Measurements from ENCODE around the gene AUH. TPM values are rescaled to one million over a fixed set of nuclear protein-coding genes. Genes with fewer than 3 reads are reported as not detected.

The AUH gene, protein sequence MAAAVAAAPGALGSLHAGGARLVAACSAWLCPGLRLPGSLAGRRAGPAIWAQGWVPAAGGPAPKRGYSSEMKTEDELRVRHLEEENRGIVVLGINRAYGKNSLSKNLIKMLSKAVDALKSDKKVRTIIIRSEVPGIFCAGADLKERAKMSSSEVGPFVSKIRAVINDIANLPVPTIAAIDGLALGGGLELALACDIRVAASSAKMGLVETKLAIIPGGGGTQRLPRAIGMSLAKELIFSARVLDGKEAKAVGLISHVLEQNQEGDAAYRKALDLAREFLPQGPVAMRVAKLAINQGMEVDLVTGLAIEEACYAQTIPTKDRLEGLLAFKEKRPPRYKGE
- total RNA-seq, result 10 to 100 TPM; 23.6 to 24.6 (median 23.8) TPM

DNA sequence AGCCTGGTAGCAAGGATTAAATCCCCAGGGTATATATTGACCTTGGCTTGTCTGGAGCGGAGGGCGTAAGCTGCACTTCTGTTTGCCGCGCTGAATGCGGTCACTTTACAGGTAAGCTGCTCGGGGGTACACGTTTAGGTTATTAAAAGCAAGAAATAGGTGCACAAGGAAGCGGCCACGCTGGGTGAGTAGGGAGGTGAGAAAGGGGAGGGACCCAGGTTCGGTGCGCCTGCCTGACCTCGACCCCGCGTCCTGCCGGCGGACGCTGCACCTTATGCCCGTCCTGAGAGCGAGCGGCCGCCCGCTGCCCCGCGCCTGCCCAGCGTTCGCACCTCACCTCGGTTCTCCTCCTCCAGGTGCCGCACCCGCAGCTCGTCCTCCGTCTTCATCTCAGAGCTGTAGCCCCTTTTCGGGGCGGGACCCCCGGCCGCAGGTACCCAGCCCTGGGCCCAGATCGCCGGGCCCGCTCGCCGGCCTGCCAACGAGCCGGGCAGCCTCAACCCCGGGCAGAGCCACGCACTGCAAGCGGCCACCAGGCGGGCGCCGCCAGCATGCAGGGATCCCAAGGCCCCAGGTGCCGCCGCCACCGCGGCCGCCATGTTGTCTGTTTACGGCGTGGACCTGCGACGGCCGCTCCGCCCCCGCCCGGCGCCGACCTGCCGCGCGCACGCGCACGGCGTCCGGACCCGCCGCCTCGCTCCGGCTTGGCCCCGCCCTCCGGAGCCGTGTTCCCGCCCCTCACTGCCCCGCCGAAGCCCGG is at the start of gene AUH:
Gene AUH, minus strand, starts transcription at position 628 of the 760 bp plus-strand sequence. Its CDS starts 29 bp downstream, at position 599.
- Mint-ChIP-seq H3K36me3 (ENCODE audit: insufficient read depth) (peaks cover 15% of the 10 kb centered on the region), H3K4me1 (ENCODE audit: low read depth) (peaks cover 49% of the 10 kb centered on the region)
- ATAC-seq, result peak; percentile 84 to 85

DNA sequence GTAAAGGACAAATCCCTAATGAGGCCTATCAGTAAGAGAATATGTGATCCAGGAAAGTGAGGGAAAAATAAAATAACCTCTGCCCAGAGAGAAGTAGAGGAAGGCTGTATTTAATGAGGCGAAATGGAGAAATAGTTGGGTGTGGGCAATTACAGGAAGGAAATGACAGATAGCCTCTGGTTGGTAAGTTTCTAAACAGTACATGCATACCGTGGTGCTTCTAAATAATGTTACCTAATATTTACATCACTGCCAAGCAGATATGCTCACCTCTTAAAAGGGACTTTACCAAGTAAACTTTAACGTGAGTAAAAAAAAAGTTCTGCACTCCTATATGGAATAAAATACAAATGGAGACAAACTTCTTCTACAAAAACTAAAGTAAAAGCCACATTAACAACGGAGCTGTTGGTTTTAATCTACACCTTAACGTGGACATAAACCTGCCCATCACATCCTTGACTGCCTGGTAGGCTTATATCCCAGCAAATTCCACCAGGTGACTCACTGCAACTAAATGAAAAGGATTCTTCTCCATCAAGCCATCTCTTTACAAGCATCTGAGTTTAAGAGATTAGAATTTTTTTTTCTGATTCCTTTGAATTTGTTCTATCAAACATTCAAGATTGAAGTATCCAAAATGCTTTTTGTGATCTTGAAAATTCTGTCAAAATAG is 49.5 kb upstream of the AUH start:
- Mint-ChIP-seq H3K4me1 (ENCODE audit: low read depth) (peaks cover 31% of the 10 kb centered on the region), H3K36me3 (ENCODE audit: insufficient read depth) (peaks cover 25% of the 10 kb centered on the region), H3K9me3 (no peaks in the 10 kb centered on the region), H3K4me3 (no peak overlapping the region), H3K27me3 (ENCODE audit: low read depth) (no peaks in the 10 kb centered on the region)
- ATAC-seq (no peak), DNase-seq (no peak)

More for the DNA sequence above, at the start of gene AUH:
- peak within 1 kb of the TSS; percentile 96 for H3K4me3 Mint-ChIP-seq
- H3K9me3 Mint-ChIP-seq, result no peaks in the 10 kb centered on the region
- no peaks in the 10 kb centered on the region for H3K27me3 Mint-ChIP-seq (ENCODE audit: low read depth)
- peak; percentile 79 for DNase-seq

DNA sequence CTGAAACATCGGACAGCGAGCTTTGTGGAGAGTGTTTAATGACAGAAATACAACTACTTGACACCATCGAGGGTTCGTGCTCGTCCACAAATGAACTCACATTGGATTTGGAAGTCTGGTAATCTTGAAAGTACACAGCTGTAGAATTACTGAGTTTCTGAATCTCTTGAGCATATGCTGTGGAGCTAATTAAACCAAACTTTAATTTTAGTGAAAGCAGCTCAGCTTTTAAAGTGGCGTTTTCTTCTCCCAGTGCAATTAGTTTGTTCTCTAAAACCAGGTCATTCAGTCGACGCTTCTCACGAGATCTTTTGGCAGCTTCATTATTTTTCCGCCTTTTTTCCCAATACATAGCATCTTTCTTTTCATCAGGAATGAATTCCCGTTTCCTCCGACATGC is 48.4 kb upstream of the AUH start:
- H3K4me1 Mint-ChIP-seq (ENCODE audit: low read depth), result peaks cover 20% of the 10 kb centered on the region
- peaks cover 25% of the 10 kb centered on the region for H3K36me3 Mint-ChIP-seq (ENCODE audit: insufficient read depth)
- no peaks in the 10 kb centered on the region for H3K9me3 Mint-ChIP-seq

DNA sequence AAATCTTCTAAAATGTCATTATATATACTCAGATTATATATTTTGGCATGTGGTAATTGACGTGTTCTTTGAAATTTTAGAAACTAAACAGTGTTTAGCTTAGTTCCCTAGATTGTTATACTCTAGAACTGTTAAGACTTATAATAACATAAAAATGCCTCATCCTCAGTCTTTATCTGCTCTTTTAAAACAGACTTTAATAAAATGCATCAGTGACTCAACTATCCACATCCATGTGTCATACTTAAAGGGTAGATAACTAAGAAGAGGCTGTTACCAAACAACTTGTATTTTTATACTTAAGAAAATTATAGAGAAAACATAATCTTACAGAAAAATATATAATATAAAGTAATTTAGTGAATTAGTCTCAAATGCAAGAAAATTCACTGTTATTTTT is 46.8 kb upstream of the AUH start:
- Mint-ChIP-seq H3K27me3 (ENCODE audit: low read depth) (no peaks in the 10 kb centered on the region), H3K4me3 (no peak overlapping the region), H3K9me3 (no peaks in the 10 kb centered on the region), H3K36me3 (ENCODE audit: insufficient read depth) (peaks cover 25% of the 10 kb centered on the region), H3K4me1 (ENCODE audit: low read depth) (peaks cover 11% of the 10 kb centered on the region)
- ATAC-seq (no peak), DNase-seq (no peak)

More for the DNA sequence above, 48.4 kb upstream of the AUH start:
- ATAC-seq (no peak), DNase-seq (no peak)
- H3K27me3 Mint-ChIP-seq (ENCODE audit: low read depth), result no peaks in the 10 kb centered on the region
- H3K4me3 Mint-ChIP-seq, result no peak overlapping the region

DNA sequence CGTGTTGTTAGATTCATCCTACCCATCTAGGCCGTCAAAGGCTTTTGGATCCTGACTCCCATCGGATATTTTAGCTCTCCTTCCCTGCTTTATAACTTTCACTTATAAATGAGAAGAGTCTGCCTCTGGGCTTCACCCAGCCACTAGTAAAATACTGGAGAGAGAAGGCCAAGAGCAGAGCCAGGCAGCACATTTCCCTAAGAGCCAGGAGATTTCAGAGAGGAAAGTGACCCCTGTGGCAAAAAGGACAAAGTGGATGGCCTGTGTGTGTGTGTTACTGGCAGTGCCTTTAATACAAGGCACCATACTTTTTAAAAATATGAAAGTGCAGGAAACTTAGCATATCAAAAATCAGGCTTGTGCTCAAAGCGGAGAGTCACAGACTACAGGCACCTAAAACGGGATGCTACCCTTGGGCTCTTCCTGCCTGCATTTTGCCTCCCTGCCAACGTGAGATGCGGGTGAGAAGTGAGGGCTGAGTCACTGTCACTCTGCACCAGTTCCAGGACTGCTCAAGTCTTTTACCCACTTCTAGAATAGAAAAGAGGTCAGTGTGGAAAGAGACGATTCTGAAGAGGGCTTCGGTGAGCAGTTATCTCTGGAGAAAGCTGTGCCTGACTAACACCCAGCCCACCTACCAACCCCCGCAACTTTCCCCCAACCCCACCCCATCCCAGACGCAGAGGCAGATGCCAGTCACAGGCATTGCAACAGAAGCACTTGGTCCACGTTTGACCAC is 46.0 kb upstream of the AUH start:
- DNase-seq (no peak), ATAC-seq (peak in 1 of 2 donors; percentile 14)
- H3K4me1 Mint-ChIP-seq (ENCODE audit: low read depth), result peaks cover 11% of the 10 kb centered on the region
- H3K9me3 Mint-ChIP-seq, result no peaks in the 10 kb centered on the region
- peaks cover 2% of the 10 kb centered on the region for H3K27me3 Mint-ChIP-seq (ENCODE audit: low read depth)
- peaks cover 25% of the 10 kb centered on the region for H3K36me3 Mint-ChIP-seq (ENCODE audit: insufficient read depth)
- H3K4me3 Mint-ChIP-seq, result no peak overlapping the region

DNA sequence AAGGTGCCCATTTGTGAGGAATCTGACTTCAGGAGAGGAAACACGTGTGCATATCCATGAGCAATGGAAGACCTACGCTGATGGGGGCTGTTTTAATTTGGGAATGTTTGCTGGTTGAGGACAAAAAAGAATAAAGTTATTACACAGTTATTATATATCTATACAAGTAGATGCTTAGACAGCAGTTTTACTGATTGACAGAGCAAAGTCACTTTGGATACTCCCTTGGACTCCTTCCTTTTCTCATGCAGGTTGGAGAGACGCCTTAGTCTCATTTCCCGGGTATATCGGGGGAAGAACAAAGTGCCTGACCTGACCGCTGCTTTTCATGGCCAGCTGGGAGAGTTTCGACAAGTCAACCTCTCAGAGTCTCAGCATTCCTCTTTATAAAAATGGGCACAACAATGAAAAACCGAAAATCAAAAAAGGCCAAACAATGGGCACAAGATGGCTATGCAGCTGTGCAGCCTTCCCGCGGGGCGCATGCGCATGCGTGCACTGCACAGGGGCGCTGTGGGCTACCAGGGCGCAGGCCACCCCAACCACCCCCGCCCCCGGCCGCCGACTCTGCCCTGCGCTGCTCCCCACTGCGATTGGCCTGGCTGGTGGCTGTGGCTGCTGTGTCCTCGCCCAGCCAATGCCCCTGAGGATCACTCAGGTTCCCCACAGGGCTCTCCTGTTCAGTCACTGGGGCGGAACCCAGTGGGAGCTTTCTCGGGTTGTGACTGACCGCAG is 43.8 kb upstream of the AUH start:
- no peak for DNase-seq
- Mint-ChIP-seq H3K4me3 (no peak overlapping the region), H3K36me3 (ENCODE audit: insufficient read depth) (peaks cover 22% of the 10 kb centered on the region), H3K9me3 (no peaks in the 10 kb centered on the region), H3K27me3 (ENCODE audit: low read depth) (peaks cover 8% of the 10 kb centered on the region), H3K4me1 (ENCODE audit: low read depth) (peaks cover 2% of the 10 kb centered on the region)
- no peak for ATAC-seq

DNA sequence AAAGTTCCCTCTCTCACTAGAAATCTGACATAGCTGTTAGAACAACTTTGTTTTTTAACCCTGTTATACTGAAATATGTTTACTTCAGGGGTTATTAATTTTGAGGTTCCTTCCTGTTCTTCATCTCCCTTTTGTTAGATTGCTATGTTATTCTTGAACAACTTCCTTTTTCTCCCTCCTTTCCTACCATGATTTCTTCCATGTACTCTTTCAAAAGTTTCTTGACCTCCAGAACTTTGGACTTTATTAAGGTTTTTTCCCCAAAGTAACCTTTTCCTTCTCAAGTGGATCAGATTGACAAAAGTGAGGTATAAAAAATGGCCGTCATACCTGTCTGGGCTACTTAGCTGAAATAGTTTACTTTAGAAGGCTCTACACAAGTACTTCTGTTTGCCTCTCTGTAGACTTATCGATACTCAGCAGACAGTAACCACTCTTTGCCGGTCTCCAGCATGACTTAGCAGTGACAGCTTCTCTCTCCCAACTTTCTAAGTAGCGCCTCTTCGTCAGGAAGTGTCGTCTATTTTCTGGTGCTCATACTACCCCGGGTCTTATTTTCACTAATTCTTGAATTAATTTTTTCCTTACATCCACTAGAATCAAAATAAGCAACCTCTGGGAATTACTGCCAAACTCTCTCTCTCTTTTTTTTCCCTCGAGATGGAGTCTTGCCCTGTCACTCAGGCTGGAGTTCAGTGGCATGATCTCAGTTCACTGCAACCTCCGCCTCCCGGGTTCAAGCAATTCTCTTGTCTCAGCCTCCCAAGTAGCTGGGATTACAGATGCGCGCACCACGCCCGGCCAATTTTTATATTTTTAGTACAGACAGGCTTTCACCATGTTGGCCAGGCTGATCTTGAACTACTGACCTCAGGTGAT is 42.2 kb upstream of the AUH start:
- Mint-ChIP-seq H3K9me3 (no peaks in the 10 kb centered on the region), H3K4me3 (no peak overlapping the region), H3K4me1 (ENCODE audit: low read depth) (peaks cover 2% of the 10 kb centered on the region), H3K36me3 (ENCODE audit: insufficient read depth) (peaks cover 10% of the 10 kb centered on the region), H3K27me3 (ENCODE audit: low read depth) (peaks cover 8% of the 10 kb centered on the region)
- ATAC-seq (no peak), DNase-seq (no peak)

DNA sequence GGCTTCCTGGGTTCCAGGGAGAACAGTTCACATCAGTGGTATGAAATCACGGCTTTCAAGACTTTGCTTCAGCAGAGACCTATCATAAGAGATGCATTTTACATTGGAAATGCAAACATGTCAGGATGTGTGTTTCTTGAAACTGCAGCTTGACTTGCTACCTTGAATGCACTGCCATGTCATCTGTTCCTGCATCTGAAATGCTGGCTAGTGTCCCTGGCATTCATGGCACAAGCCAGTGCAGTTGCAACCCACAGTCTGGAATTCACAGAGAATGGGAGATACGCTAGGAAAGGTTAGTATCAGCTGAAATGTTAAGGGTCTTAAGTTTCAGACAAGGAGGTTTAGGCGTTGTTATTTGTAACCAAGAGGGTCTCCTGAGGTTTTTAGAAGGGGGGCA is 37.2 kb upstream of the AUH start:
- DNase-seq (no peak), ATAC-seq (no peak)
- no peaks in the 10 kb centered on the region for H3K36me3 Mint-ChIP-seq (ENCODE audit: insufficient read depth)
- H3K9me3 Mint-ChIP-seq, result no peaks in the 10 kb centered on the region
- peaks cover 8% of the 10 kb centered on the region for H3K27me3 Mint-ChIP-seq (ENCODE audit: low read depth)
- H3K4me3 Mint-ChIP-seq, result no peak overlapping the region
- H3K4me1 Mint-ChIP-seq (ENCODE audit: low read depth), result peaks cover 14% of the 10 kb centered on the region

DNA sequence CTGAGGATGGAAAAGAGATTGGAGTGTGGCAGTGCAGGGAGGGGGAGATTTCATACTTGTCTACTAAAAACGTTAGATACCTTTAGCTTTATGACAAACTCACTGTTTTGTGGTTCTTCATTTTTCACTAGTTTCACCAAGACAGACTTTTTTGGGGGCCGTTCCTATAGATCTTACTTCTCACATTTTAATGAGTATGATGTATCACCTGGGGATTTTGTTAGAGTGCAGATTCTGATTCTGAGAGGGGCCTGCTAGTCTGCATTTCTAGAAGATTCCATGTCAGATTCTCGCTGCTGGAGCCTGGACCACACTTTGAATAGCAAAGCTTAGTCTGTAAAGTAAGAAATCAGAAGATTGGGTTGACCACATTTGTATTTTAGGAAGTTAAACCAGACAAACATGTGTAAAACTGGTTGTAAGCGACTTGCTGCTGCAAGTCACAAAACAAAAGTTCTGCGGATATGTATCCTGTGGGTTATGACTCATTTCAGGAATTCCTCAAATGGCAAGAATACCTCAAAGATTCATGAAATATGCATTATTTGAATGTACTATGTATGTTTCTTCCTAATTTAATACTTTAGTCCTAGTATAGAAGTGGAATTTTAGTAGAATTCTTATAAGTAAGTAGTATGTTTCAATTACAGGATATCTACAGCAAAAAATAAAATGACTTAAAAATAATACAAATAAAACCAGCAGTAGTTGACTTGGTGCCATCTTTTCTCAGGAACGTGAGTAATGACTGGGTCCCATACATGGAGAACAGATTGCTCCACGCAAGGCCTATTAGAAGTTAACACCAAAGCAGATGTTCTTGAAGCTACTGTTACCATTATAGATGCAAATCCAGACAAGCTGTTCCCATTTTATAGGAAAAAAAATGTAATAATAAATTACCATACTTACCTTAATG is 34.1 kb upstream of the AUH start:
- DNase-seq, result no peak
- ATAC-seq, result peak; percentile 84 to 90
- Mint-ChIP-seq H3K4me1 (ENCODE audit: low read depth) (peaks cover 13% of the 10 kb centered on the region), H3K9me3 (no peaks in the 10 kb centered on the region), H3K36me3 (ENCODE audit: insufficient read depth) (no peaks in the 10 kb centered on the region), H3K27me3 (ENCODE audit: low read depth) (no peaks in the 10 kb centered on the region), H3K4me3 (no peak overlapping the region)

DNA sequence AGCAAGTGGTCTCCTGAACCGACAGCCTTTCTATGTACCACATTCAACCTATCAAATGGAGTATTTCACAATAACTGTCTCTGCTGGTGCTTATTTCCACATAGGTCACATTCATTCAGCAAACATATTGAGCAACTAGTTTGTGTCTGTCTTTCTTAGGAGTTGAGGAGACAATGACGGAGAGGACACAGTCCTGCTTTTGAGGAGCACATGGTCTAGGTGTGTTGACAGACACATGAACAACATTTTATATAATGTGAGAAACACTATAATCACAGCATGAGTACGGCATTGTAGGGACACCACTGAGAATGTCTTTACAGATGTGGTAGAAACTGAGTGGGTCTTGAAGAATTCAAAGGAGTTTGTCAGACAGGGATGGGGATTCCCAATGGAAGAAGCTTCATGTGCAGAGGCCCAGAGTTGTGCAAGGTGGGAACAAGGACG is 33.4 kb upstream of the AUH start:
- Mint-ChIP-seq H3K4me1 (ENCODE audit: low read depth) (peaks cover 13% of the 10 kb centered on the region), H3K36me3 (ENCODE audit: insufficient read depth) (no peaks in the 10 kb centered on the region), H3K9me3 (no peaks in the 10 kb centered on the region), H3K4me3 (no peak overlapping the region), H3K27me3 (ENCODE audit: low read depth) (no peaks in the 10 kb centered on the region)
- DNase-seq (no peak), ATAC-seq (peak; percentile 57 to 66)

DNA sequence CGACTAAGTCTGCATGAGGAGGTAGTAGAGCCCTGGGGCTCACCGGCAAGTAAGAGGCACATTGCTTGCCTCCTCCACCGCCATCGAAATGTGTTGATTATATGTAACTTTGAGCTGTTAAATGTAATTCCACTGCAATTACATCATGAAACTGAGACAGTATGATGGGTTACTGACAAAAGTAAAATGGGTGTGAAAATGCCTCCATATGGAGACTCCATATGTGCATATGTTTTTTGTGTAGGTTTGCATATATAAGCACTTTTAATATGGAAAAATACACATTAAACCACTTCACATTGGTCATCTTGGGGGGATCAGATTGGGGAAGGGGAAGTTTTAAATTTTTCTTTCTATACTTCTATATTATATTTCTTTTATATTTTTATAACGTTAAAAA is 32.1 kb upstream of the AUH start:
- DNase-seq, result no peak
- Mint-ChIP-seq H3K27me3 (ENCODE audit: low read depth) (no peaks in the 10 kb centered on the region), H3K9me3 (no peaks in the 10 kb centered on the region)

DNA sequence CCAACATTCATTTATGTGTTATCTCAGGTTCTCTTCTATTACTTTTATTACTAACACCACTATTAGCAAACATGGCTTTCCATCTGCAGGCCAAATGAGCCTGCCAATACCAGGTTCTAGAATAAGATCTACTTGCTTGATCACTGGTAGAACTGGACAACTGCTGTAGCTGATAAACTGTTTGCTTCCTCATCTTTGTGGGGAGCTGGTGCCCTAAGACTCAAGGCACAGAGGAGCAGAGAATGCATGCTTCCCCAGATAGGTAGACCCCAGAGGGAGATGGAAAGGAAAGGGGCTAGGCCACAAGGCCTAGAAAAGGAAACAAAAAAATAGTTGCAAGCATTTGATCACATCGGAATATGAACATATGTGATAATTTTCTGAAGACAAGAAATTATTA is 30.7 kb upstream of the AUH start:
- H3K36me3 Mint-ChIP-seq (ENCODE audit: insufficient read depth), result no peaks in the 10 kb centered on the region
- DNase-seq, result no peak
- no peak overlapping the region for H3K4me3 Mint-ChIP-seq
- peaks cover 13% of the 10 kb centered on the region for H3K4me1 Mint-ChIP-seq (ENCODE audit: low read depth)
- H3K9me3 Mint-ChIP-seq, result no peaks in the 10 kb centered on the region
- no peak for ATAC-seq
- no peaks in the 10 kb centered on the region for H3K27me3 Mint-ChIP-seq (ENCODE audit: low read depth)

More for the DNA sequence above, 32.1 kb upstream of the AUH start:
- Mint-ChIP-seq H3K4me3 (no peak overlapping the region), H3K4me1 (ENCODE audit: low read depth) (peaks cover 13% of the 10 kb centered on the region), H3K36me3 (ENCODE audit: insufficient read depth) (no peaks in the 10 kb centered on the region)
- no peak for ATAC-seq

Measured in activated T-cell treated with anti-CD3 and anti-CD28 coated beads, Interleukin-2, amount 50 U/mL, for 4 hours (primary cell).